ENCODE measurements around the gene MANF.

Gene MANF

GRCh38 chr3:51375571-51375970 lies 9.5 kb upstream of the MANF start:
- Histone ChIP-seq H3K9me3 (no peaks in the 10 kb centered on the region), H3K4me1 (no peaks in the 10 kb centered on the region), H3K36me3 (no peaks in the 10 kb centered on the region), H3K27me3 (no peaks in the 10 kb centered on the region), H3K4me3 (ENCODE audit: low read depth, low read length) (no peak overlapping the region)
- TF ChIP-seq, protein P1, sequence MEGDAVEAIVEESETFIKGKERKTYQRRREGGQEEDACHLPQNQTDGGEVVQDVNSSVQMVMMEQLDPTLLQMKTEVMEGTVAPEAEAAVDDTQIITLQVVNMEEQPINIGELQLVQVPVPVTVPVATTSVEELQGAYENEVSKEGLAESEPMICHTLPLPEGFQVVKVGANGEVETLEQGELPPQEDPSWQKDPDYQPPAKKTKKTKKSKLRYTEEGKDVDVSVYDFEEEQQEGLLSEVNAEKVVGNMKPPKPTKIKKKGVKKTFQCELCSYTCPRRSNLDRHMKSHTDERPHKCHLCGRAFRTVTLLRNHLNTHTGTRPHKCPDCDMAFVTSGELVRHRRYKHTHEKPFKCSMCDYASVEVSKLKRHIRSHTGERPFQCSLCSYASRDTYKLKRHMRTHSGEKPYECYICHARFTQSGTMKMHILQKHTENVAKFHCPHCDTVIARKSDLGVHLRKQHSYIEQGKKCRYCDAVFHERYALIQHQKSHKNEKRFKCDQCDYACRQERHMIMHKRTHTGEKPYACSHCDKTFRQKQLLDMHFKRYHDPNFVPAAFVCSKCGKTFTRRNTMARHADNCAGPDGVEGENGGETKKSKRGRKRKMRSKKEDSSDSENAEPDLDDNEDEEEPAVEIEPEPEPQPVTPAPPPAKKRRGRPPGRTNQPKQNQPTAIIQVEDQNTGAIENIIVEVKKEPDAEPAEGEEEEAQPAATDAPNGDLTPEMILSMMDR (IDR thresholded peaks at IDR 0.05; ENCODE audit: low read depth, low read length), result no peak
- no peak for DNase-seq

DNA sequence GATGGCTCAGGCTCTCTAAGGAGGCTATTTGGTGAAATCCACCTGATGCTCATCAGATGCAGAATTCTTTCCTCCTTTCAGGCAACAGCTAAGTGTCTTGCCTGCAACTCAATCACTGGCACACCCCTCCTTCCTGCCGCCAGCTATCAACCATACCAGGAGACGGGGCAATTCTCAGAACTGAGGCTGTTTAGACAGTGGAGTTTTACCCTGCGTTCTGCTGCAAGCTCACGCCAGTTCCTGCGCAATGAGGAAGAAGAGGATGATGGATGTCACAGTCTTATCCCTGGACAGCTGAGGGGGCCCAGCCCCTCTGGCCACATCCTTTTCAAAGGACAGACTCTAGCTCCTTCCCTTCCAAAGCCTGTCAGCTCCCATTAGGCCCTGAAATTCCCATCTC lies 7.0 kb upstream of the MANF start:
- Histone ChIP-seq H3K9me3 (no peaks in the 10 kb centered on the region), H3K4me1 (no peaks in the 10 kb centered on the region), H3K36me3 (no peaks in the 10 kb centered on the region), H3K27me3 (no peaks in the 10 kb centered on the region), H3K4me3 (ENCODE audit: low read depth, low read length) (no peak overlapping the region)
- DNase-seq, result no peak
- TF ChIP-seq, protein P1 (IDR thresholded peaks at IDR 0.05; ENCODE audit: low read depth, low read length), result no peak

- TF ChIP-seq, protein P1 (IDR thresholded peaks at IDR 0.05; ENCODE audit: low read depth, low read length), result no peak
- H3K36me3 ChIP-seq, result no peaks in the 10 kb centered on the region
- no peaks in the 10 kb centered on the region for H3K27me3 ChIP-seq
- no peaks in the 10 kb centered on the region for H3K4me1 ChIP-seq
- no peak for DNase-seq
- H3K4me3 ChIP-seq (ENCODE audit: low read depth, low read length), result no peak overlapping the region
- no peaks in the 10 kb centered on the region for H3K9me3 ChIP-seq
Measured at GRCh38 chr3:51378726-51379125, 6.4 kb upstream of the MANF start.

- DNase-seq, result no peak
- TF ChIP-seq, protein P1 (IDR thresholded peaks at IDR 0.05; ENCODE audit: low read depth, low read length), result no peak
- H3K27me3 ChIP-seq, result no peaks in the 10 kb centered on the region
- H3K4me1 ChIP-seq, result no peaks in the 10 kb centered on the region
- H3K9me3 ChIP-seq, result no peaks in the 10 kb centered on the region
- H3K4me3 ChIP-seq (ENCODE audit: low read depth, low read length), result no peak overlapping the region
- H3K36me3 ChIP-seq, result no peaks in the 10 kb centered on the region
Measured at GRCh38 chr3:51379301-51379700, 5.8 kb upstream of the MANF start.

DNA sequence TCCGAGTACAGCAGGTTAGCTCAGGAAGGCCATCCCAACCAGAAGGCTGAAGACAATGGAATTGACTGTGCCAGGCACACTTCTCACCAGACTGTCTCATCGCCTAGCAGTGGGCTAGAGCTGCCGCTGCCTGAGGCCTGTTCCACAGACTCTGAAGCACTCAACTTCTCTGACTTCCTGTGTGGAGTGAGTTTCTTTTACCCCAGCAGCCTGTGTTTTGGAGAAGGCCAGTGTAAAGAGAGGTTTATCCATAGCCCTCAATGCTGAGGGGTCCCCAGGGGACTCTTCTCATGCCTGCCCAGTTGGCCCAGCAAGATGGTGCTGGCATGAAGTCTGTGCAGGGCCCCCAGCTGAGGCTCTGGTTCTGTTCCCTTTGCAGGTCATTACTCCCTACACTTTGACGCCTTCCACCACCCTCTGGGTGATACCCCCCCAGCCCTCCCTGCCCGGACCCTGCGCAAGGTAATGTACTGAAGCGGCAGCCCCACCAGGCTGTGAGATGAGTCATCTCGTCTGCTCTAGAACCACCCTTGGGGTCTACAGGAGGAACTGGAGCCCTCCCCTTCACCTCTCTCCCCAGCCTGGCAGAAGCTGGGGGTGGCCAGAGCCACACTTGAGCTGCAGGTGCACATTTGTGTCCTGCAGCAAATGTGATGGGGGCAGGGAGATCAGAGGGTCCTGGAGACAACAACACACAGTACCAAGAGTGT lies 5.2 kb upstream of the MANF start:
- DNase-seq, result no peak
- Histone ChIP-seq H3K36me3 (no peaks in the 10 kb centered on the region), H3K4me3 (ENCODE audit: low read depth, low read length) (no peak overlapping the region), H3K9me3 (no peaks in the 10 kb centered on the region), H3K4me1 (no peaks in the 10 kb centered on the region), H3K27me3 (no peaks in the 10 kb centered on the region)
- TF ChIP-seq, protein P1 (IDR thresholded peaks at IDR 0.05; ENCODE audit: low read depth, low read length), result no peak

DNA sequence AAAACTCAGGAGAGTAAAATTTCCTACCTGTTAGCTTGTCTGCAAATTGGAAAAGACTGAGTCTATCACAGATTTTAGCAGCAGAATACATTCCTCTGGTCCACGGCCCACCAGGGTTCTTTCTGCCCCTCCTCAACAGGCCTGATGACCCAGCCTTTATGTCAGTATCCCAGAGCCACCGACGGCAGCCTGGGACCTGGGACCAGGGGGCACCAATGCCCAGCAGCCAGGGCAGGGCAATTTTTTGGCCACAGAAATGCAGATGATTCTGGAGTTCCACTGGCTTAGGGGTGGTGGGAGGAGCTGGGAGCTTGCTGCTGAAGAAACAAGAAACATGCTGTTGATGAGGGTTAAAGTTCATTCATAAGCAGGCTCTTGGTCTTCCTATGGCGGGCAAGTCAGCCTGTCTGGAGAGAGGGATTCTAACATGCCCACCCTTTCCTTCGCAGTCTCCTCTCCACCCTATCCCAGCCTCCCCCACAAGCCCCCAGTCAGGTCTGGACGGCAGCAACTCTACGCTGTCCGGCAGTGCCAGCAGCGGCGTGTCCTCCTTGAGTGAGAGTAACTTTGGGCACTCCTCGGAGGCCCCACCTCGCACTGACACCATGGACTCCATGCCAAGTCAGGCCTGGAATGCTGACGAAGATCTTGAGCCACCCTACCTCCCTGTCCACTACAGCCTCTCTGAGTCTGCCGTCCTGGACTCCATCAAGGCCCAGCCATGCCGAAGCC lies 4.3 kb upstream of the MANF start:
- TF ChIP-seq, protein P1 (IDR thresholded peaks at IDR 0.05; ENCODE audit: low read depth, low read length), result no peak
- H3K9me3 ChIP-seq, result no peaks in the 10 kb centered on the region
- no peaks in the 10 kb centered on the region for H3K27me3 ChIP-seq
- no peak for DNase-seq
- H3K4me3 ChIP-seq (ENCODE audit: low read depth, low read length), result no peak overlapping the region
- H3K4me1 ChIP-seq, result no peaks in the 10 kb centered on the region
- H3K36me3 ChIP-seq, result no peaks in the 10 kb centered on the region
